Measurements from ENCODE around the gene NEK6.

DNA sequence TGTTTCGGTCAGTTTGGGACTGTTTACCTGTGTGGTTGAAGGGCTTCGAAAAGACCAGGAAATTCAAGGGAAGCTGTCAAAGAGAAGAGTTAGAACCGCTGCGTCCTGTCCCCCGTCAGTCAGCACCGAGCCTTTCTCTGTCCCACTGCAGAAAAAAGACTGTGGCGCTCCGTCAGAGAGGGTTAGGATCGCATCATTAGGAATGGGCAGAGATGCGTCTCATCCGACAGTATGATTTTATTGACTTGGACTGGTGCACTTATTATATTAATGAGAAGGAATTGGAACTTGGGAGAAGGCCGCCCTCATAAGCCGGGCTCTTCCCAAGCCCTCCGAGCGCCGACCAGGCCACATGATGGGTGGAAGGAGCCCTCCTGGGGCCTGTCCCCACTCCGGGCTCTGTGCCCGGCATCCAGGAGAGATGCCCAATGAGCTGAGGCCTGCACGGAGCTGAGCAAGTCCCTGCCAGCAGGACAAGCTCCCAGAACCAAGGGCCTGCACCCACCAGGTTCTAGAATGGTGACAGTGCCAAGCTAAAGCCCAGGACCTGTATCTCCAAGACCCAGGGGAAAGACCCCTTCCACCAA is 71.5 kb downstream of the NEK6 start:
- TF ChIP-seq, protein P1, sequence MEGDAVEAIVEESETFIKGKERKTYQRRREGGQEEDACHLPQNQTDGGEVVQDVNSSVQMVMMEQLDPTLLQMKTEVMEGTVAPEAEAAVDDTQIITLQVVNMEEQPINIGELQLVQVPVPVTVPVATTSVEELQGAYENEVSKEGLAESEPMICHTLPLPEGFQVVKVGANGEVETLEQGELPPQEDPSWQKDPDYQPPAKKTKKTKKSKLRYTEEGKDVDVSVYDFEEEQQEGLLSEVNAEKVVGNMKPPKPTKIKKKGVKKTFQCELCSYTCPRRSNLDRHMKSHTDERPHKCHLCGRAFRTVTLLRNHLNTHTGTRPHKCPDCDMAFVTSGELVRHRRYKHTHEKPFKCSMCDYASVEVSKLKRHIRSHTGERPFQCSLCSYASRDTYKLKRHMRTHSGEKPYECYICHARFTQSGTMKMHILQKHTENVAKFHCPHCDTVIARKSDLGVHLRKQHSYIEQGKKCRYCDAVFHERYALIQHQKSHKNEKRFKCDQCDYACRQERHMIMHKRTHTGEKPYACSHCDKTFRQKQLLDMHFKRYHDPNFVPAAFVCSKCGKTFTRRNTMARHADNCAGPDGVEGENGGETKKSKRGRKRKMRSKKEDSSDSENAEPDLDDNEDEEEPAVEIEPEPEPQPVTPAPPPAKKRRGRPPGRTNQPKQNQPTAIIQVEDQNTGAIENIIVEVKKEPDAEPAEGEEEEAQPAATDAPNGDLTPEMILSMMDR (IDR thresholded peaks at IDR 0.05 in 8 of 11, conservative IDR thresholded peaks at IDR 0.05 in 3 of 11): no peak
- TF ChIP-seq POLR2A (IDR thresholded peaks at IDR 0.05): no peak
- TF ChIP-seq POLR2AphosphoS5 (IDR thresholded peaks at IDR 0.05): peak in 1 of 3 donors; percentile 8

Measured in spleen (tissue), 7 donors.